ENCODE data around the gene PYGO2. TPM values are rescaled to one million over a fixed set of nuclear protein-coding genes. Genes with fewer than 3 reads are reported as not detected.

Gene PYGO2
- total and polyA plus RNA-seq, 7 experiments from 2014 or later = 33.0 to 69.5 (median 46.2) TPM

DNA sequence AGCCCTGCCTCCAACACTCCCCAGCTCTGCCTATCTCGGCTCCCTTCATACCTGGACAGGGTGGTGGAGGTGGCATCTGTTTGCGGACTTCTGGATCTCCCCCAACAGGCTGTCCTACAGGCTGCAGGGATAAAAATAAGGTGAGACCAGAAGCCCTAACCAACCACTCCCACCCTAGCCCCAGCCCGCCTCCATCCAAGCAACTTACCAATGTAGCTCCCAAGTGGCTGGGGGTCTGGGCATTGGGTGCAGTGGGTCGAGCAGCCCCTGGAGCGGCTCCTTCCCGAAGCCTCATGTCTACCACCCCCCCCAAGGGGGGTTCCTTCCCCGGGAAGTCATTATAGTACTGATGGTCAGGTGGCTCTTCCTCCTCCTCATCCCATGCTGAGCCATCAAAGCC lies 4.5 kb upstream of the PYGO2 start:
- no peak for ATAC-seq
- H3K4me1 ChIP-seq (ENCODE audit: control insufficient read depth in 2 of 2, insufficient read depth in 2 of 2, low read length in 2 of 2) = peaks cover 11 to 23% of the 10 kb centered on the region in 2 donors
- H3K9me3 ChIP-seq (ENCODE audit: control insufficient read depth in 2 of 3, low read length in 3 of 3) = no peaks in the 10 kb centered on the region
- Mint-ChIP-seq H3K4me1 (peaks cover 14 to 54% (median 35%) of the 10 kb centered on the region in 7 donors), H3K4me3 (no peak overlapping the region), H3K27ac (peak overlapping the region in 3 of 9 donors; percentile 33 to 59 (median 46)), H3K9me3 (no peaks in the 10 kb centered on the region), H3K36me3 (peaks cover 0 to 17% (median 3%) of the 10 kb centered on the region in 5 donors), H3K27me3 (no peaks in the 10 kb centered on the region)
- H3K36me3 ChIP-seq (ENCODE audit: control insufficient read depth in 2 of 3, insufficient read depth in 3 of 3, low read length in 3 of 3) = peaks cover 16 to 80% (median 19%) of the 10 kb centered on the region in 3 experiments
- ChIA-PET CTCF (interaction anchor here (7.6 kb wide), 1 partner anchor 51 kb away, joined by 72 read pairs; no protein-coding TSS in a partner anchor), POLR2A (interaction anchor here (0.9 to 13.7 kb wide), 7 partner anchors 8 to 50 kb away, joined by 3 to 160 read pairs (median 5); partner anchors contain the start of genes CKS1B, LENEP and SHC1)
- DNase-seq = no peak
- H3K4me3 ChIP-seq (ENCODE audit: low read length) = no peak overlapping the region
- intact Hi-C loops (cut with micrococcal nuclease) = no loop called here
- H3K27me3 ChIP-seq (ENCODE audit: control insufficient read depth in 2 of 2, insufficient read depth in 2 of 2, low read length in 2 of 2) = no peaks in the 10 kb centered on the region
- H3K27ac ChIP-seq (ENCODE audit: low read depth, low read length) = no peak overlapping the region

DNA sequence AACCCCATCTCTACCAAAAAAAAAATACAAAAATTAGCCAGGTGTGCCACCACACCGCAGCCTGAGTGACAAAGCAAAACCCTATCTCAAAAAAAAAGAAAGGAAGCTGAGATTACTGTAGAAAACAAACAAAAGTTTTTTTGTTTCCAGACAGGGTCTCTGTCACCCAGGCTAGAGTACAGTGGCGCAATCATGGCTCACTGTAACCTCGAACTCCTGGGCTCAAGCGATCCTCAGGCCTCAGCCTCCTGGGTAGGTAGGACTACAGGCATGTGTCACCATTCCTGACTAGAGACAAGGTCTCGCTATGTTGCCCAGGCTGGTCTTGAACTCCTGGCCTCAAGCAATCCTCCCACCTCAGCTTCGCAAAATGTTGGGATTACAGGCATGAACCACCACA lies 2.8 kb upstream of the PYGO2 start:
- H3K27ac ChIP-seq (ENCODE audit: low read depth, low read length) = no peak overlapping the region
- POLR2A ChIA-PET = interaction anchor here (0.6 to 13.7 kb wide), 7 partner anchors 9 to 374 kb away, joined by 3 to 160 read pairs (median 5); partner anchors contain the start of genes CKS1B, PBXIP1, PMVK and SHC1
- peaks cover 0 to 15% (median 3%) of the 10 kb centered on the region in 5 donors for H3K36me3 Mint-ChIP-seq
- H3K27me3 Mint-ChIP-seq = no peaks in the 10 kb centered on the region
- H3K4me3 Mint-ChIP-seq = no peak overlapping the region
- H3K9me3 Mint-ChIP-seq = no peaks in the 10 kb centered on the region
- peak overlapping the region in 5 of 9 donors; percentile 22 to 95 (median 59) for H3K27ac Mint-ChIP-seq
- peaks cover 16 to 74% (median 19%) of the 10 kb centered on the region in 3 experiments for H3K36me3 ChIP-seq (ENCODE audit: control insufficient read depth in 2 of 3, insufficient read depth in 3 of 3, low read length in 3 of 3)
- peaks cover 20 to 55% (median 42%) of the 10 kb centered on the region in 7 donors for H3K4me1 Mint-ChIP-seq
- intact Hi-C loops (cut with micrococcal nuclease) = loop anchor here in 1 of 2 donors (5.0 kb wide), 1 partner anchor 742 kb away; the partner anchor contains the start of gene UBAP2L
- no peaks in the 10 kb centered on the region for H3K9me3 ChIP-seq (ENCODE audit: control insufficient read depth in 2 of 3, low read length in 3 of 3)
- DNase-seq (no peak), ATAC-seq (no peak)
- H3K4me1 ChIP-seq (ENCODE audit: control insufficient read depth in 2 of 2, insufficient read depth in 2 of 2, low read length in 2 of 2) = peaks cover 16 to 23% of the 10 kb centered on the region in 2 donors
- CTCF ChIA-PET = interaction anchor here (0.8 to 7.6 kb wide), 4 partner anchors 14 to 96 kb away, joined by 3 to 72 read pairs (median 3); no protein-coding TSS in a partner anchor
- H3K27me3 ChIP-seq (ENCODE audit: control insufficient read depth in 2 of 2, insufficient read depth in 2 of 2, low read length in 2 of 2) = no peaks in the 10 kb centered on the region
- no peak overlapping the region for H3K4me3 ChIP-seq (ENCODE audit: low read length)

DNA sequence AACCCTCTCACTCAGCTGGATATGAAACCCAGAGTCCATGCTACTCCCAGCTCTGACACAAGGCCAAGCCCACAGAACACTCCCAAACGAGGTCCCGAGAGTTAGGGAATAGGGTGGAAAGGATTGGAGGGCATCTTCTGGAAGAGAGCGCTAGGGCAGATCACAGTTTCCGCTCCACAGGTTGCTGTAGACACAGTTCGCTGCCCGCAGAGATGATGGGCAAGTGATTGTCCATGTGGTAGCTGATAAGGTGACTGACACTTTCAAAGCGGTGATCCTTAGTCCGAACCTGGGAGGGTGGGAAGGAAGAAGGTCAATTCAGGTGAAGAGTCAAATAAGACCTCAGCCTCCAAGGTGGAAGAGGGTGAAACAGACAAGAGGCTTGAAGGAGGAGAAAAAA lies 2.1 kb upstream of the PYGO2 start:
- peak overlapping the region in 2 of 10 donors; percentile 88 to 91 for H3K4me3 Mint-ChIP-seq
- DNase-seq = no peak
- no peaks in the 10 kb centered on the region for H3K27me3 Mint-ChIP-seq
- intact Hi-C loops (cut with micrococcal nuclease) = loop anchor here in 1 of 2 donors (5.0 kb wide), 1 partner anchor 741 kb away; the partner anchor contains the start of gene UBAP2L
- no peaks in the 10 kb centered on the region for H3K9me3 Mint-ChIP-seq
- H3K27ac Mint-ChIP-seq = peak overlapping the region; percentile 6 to 95 (median 59)
- Histone ChIP-seq H3K36me3 (ENCODE audit: control insufficient read depth in 2 of 3, insufficient read depth in 3 of 3, low read length in 3 of 3) (peaks cover 16 to 74% (median 19%) of the 10 kb centered on the region in 3 experiments), H3K4me3 (ENCODE audit: low read length) (no peak overlapping the region), H3K9me3 (ENCODE audit: control insufficient read depth in 2 of 3, low read length in 3 of 3) (no peaks in the 10 kb centered on the region), H3K4me1 (ENCODE audit: control insufficient read depth in 2 of 2, insufficient read depth in 2 of 2, low read length in 2 of 2) (peaks cover 16 to 23% of the 10 kb centered on the region in 2 donors), H3K27ac (ENCODE audit: low read depth, low read length) (peak overlapping the region; percentile 96), H3K27me3 (ENCODE audit: control insufficient read depth in 2 of 2, insufficient read depth in 2 of 2, low read length in 2 of 2) (no peaks in the 10 kb centered on the region)
- ATAC-seq = no peak
- CTCF ChIA-PET = interaction anchor here (7.6 kb wide), 1 partner anchor 54 kb away, joined by 72 read pairs; no protein-coding TSS in a partner anchor
- peaks cover 16 to 49% (median 39%) of the 10 kb centered on the region in 7 donors for H3K4me1 Mint-ChIP-seq
- POLR2A ChIA-PET = interaction anchor here (1.1 to 13.7 kb wide), 5 partner anchors 8 to 57 kb away, joined by 4 to 160 read pairs (median 12); partner anchors contain the start of genes CKS1B, PBXIP1, PMVK and SHC1
- H3K36me3 Mint-ChIP-seq = peaks cover 0 to 15% (median 3%) of the 10 kb centered on the region in 5 donors

DNA sequence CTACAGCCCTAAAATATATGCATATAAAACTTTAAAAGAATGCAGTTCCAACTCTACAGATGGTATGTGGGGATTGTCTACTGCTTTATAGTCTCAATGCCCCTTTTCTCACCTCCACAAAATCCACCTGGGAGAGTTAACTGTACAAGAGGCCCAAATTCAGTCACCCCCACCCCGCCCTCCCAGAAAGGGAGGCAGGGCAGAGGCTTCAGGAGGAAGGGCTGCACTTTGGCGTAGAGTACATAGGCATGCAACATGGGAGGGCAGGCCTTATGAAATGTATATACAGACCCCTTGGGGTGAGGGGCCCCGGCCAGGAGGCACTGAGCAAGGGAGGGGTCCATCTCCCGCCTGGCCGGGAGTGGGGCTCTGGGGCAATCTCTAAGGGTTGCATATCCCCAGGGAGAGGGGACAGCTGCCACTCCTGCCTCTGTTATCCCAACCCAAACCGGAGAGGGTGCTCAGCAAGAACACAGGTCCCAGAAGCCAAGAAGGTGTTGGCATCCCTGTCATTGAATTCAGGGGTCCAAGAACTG lies 1.3 kb upstream of the PYGO2 start:
- Histone ChIP-seq H3K36me3 (ENCODE audit: control insufficient read depth in 2 of 3, insufficient read depth in 3 of 3, low read length in 3 of 3) (peaks cover 12 to 74% (median 19%) of the 10 kb centered on the region in 3 experiments), H3K4me1 (ENCODE audit: control insufficient read depth in 2 of 2, insufficient read depth in 2 of 2, low read length in 2 of 2) (peaks cover 16 to 23% of the 10 kb centered on the region in 2 donors), H3K27ac (ENCODE audit: low read depth, low read length) (peak overlapping the region; percentile 96), H3K27me3 (ENCODE audit: control insufficient read depth in 2 of 2, insufficient read depth in 2 of 2, low read length in 2 of 2) (no peaks in the 10 kb centered on the region), H3K9me3 (ENCODE audit: control insufficient read depth in 2 of 3, low read length in 3 of 3) (no peaks in the 10 kb centered on the region), H3K4me3 (ENCODE audit: low read length) (no peak overlapping the region)
- H3K9me3 Mint-ChIP-seq = no peaks in the 10 kb centered on the region
- H3K27ac Mint-ChIP-seq = peak overlapping the region; percentile 62 to 95 (median 92)
- peak overlapping the region; percentile 86 to 93 (median 88) for H3K4me3 Mint-ChIP-seq
- peaks cover 16 to 49% (median 43%) of the 10 kb centered on the region in 7 donors for H3K4me1 Mint-ChIP-seq
- DNase-seq (no peak), ATAC-seq (no peak)
- ChIA-PET POLR2A (interaction anchor here (0.9 to 13.7 kb wide), 9 partner anchors 11 to 98 kb away, joined by 3 to 160 read pairs (median 5); partner anchors contain the start of genes CKS1B, FLAD1, LENEP and SHC1), CTCF (interaction anchor here (0.7 to 7.6 kb wide), 3 partner anchors 11 to 122 kb away, joined by 3 to 72 read pairs (median 13); no protein-coding TSS in a partner anchor)
- H3K27me3 Mint-ChIP-seq = no peaks in the 10 kb centered on the region
- peaks cover 0 to 14% (median 3%) of the 10 kb centered on the region in 5 donors for H3K36me3 Mint-ChIP-seq
- intact Hi-C loops (cut with micrococcal nuclease) = loop anchor here (1.0 to 5.0 kb wide), 2 partner anchors 36 to 741 kb away; partner anchors contain the start of gene UBAP2L (in 1 of the 2)

DNA sequence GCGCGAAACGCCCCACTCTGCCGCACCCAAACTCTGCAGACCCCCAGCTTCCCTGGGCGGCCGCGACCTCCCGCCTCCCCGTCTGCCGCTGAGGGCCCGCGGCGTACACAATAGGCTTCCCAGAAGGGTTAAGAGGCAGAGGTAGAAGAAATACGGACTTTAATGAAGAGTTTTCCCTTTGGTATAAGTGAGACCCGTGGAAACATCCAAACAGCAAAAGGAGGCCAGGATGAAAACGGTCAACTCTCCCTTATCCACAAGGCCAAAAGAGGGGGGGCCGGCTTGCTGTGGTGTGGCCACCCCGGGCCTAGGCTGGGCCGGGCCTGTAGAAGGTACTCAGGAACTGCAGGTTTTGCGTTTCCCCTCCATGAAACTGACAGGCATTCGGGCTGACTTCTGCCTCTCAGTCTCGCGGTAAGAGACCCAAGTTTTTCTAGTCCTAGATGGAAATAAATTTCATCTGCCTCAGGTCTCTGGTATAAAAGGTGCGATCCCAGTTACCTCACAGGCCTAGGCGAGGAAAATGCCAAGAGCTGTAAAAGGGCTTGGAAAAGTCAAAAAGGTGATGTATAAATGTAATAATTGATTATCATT lies 671 bp upstream of the PYGO2 start:
- DNase-seq = peak in 2 of 9 donors; percentile 40 to 43
- Histone ChIP-seq H3K27ac (ENCODE audit: low read depth, low read length) (peak overlapping the region; percentile 96), H3K27me3 (ENCODE audit: control insufficient read depth in 2 of 2, insufficient read depth in 2 of 2, low read length in 2 of 2) (no peaks in the 10 kb centered on the region), H3K9me3 (ENCODE audit: control insufficient read depth in 2 of 3, low read length in 3 of 3) (no peaks in the 10 kb centered on the region), H3K4me1 (ENCODE audit: control insufficient read depth in 2 of 2, insufficient read depth in 2 of 2, low read length in 2 of 2) (peaks cover 16 to 23% of the 10 kb centered on the region in 2 donors), H3K36me3 (ENCODE audit: control insufficient read depth in 2 of 3, insufficient read depth in 3 of 3, low read length in 3 of 3) (peaks cover 12 to 70% (median 19%) of the 10 kb centered on the region in 3 experiments), H3K4me3 (ENCODE audit: low read length) (peak overlapping the region; percentile 54)
- H3K4me3 Mint-ChIP-seq = peak overlapping the region; percentile 86 to 93 (median 88)
- H3K27me3 Mint-ChIP-seq = no peaks in the 10 kb centered on the region
- H3K36me3 Mint-ChIP-seq = peaks cover 0 to 14% (median 3%) of the 10 kb centered on the region in 5 donors
- CTCF ChIA-PET = interaction anchor here (0.6 to 7.6 kb wide), 6 partner anchors 10 to 123 kb away, joined by 3 to 72 read pairs (median 4); no protein-coding TSS in a partner anchor
- POLR2A ChIA-PET = interaction anchor here (0.9 to 13.7 kb wide), 16 partner anchors 12 to 555 kb away, joined by 3 to 160 read pairs (median 5); partner anchors contain the start of genes CKS1B, FLAD1, LENEP and PMVK
- peak; percentile 20 for ATAC-seq
- H3K27ac Mint-ChIP-seq = peak overlapping the region; percentile 83 to 95 (median 92)
- intact Hi-C loops (cut with micrococcal nuclease) = loop anchor here (1.0 to 5.0 kb wide), 2 partner anchors 37 to 740 kb away; partner anchors contain the start of gene UBAP2L (in 1 of the 2)
- no peaks in the 10 kb centered on the region for H3K9me3 Mint-ChIP-seq
- peaks cover 16 to 52% (median 43%) of the 10 kb centered on the region in 7 donors for H3K4me1 Mint-ChIP-seq

Data from naive thymus-derived CD4-positive, alpha-beta T cell (primary cell).